Activated T-cell treated with anti-CD3 and anti-CD28 coated beads, Interleukin-2, amount 50 U/mL, for 48 hours (primary cell): ENCODE results near the gene TRIO.

Experiments used
- DNase-seq, 2 experiments: peaks; one replicate each; pipeline ENCODE4 v3.0.0-alpha.2; 2020

TRIO gene

GRCh38 chr5:14171046-14171445, 27.9 kb downstream of the TRIO start:
- no peak for DNase-seq

- no peak for DNase-seq
Observed at GRCh38 chr5:14171621-14172020, 28.5 kb downstream of the TRIO start.

- DNase-seq, result no peak
Observed at GRCh38 chr5:14172149-14172795, 29.1 kb downstream of the TRIO start.

- DNase-seq, result no peak
Observed at GRCh38 chr5:14173377-14174229, 30.5 kb downstream of the TRIO start.

GRCh38 chr5:14174230-14174636, 31.1 kb downstream of the TRIO start:
- DNase-seq, result no peak

GRCh38 chr5:14175381-14175780, 32.2 kb downstream of the TRIO start:
- no peak for DNase-seq

- DNase-seq, result no peak
Observed at GRCh38 chr5:14176888-14177287, 33.7 kb downstream of the TRIO start.

- DNase-seq, result no peak
Observed at GRCh38 chr5:14177634-14178033, 34.5 kb downstream of the TRIO start.

GRCh38 chr5:14178091-14178490, 34.9 kb downstream of the TRIO start:
- no peak for DNase-seq

- no peak for DNase-seq
Observed at GRCh38 chr5:14178671-14179211, 35.6 kb downstream of the TRIO start.

- no peak for DNase-seq
Observed at GRCh38 chr5:14179446-14179845, 36.3 kb downstream of the TRIO start.

- DNase-seq, result no peak
Observed at GRCh38 chr5:14180437-14180836, 37.3 kb downstream of the TRIO start.

GRCh38 chr5:14181299-14181968, 38.3 kb downstream of the TRIO start:
- no peak for DNase-seq

- no peak for DNase-seq
Observed at GRCh38 chr5:14182761-14183160, 39.6 kb downstream of the TRIO start.

- DNase-seq, result no peak
Observed at GRCh38 chr5:14183187-14183939, 40.2 kb downstream of the TRIO start.

- DNase-seq, result no peak
Observed at GRCh38 chr5:14184082-14184481, 40.9 kb downstream of the TRIO start.

- no peak for DNase-seq
Observed at GRCh38 chr5:14184725-14185124, 41.6 kb downstream of the TRIO start.

GRCh38 chr5:14185326-14186058, 42.4 kb downstream of the TRIO start:
- no peak for DNase-seq

- no peak for DNase-seq
Observed at GRCh38 chr5:14186059-14186830, 43.1 kb downstream of the TRIO start.

GRCh38 chr5:14187157-14187556, 44.0 kb downstream of the TRIO start:
- DNase-seq, result no peak

GRCh38 chr5:14187660-14188059, 44.5 kb downstream of the TRIO start:
- no peak for DNase-seq
